PC-3 (cell line): Measurements from ENCODE around the gene GSTT2. TPM values are rescaled to one million over a fixed set of nuclear protein-coding genes. Genes with fewer than 3 reads are reported as not detected.
"Not testable (repeated sequence)": the region's sequence is repeated elsewhere in the genome, so short reads cannot be mapped to it uniquely, and the experiment has no call there.

ENCODE experiments used
- ATAC-seq: fragments of 200-7000 bp; cut with Tn5 transposase; 2 replicates; pipeline ENCODE4 v1.9.1; 2020; ENCODE audit warnings: mild to moderate bottlenecking, moderate library complexity
- BruUV-seq: library from RNA; stranded (reverse); fragments of 400-500 nt; replicated peaks from 2 replicates; lab custom pipeline; 2021; lab: Mats Ljungman, UMichigan
- CTCF ChIA-PET: fragments of 300-600 bp; sonication (Branson Sonifier 250); formaldehyde crosslinking; loops from one replicate; lab custom pipeline; 2022; ENCODE audit warnings: antibody characterized with exemption; lab: Charles Lee
- POLR2A ChIA-PET: fragments of 300-600 bp; sonication (Branson Sonifier 250); formaldehyde crosslinking; loops from one replicate; lab custom pipeline; 2022; ENCODE audit warnings: antibody characterized with exemption; ENCODE audit not compliant: unreplicated experiment; lab: Charles Lee
- DNase-seq: peaks from one replicate; pipeline ENCODE4 v3.0.0-alpha.2; 2015
- H2AFZ ChIP-seq: fragments of 300-600 bp; sonication (generic); 2 replicates; pipeline ENCODE4 v1.6.0; 2016; ENCODE audit warnings: antibody characterized with exemption, low read length
- H3F3A ChIP-seq: fragments of 300-600 bp; sonication (generic); one replicate; pipeline ENCODE4 v1.6.0; 2017; ENCODE audit warnings: antibody characterized with exemption, low read length, control low read depth, mild to moderate bottlenecking; ENCODE audit not compliant: unreplicated experiment
- H3K27ac ChIP-seq: fragments of 300-600 bp; sonication (generic); 2 replicates; pipeline ENCODE4 v1.5.1; 2016; ENCODE audit warnings: mild to moderate bottlenecking, low read length
- H3K27me3 ChIP-seq: fragments of 300-600 bp; sonication (generic); 2 replicates; pipeline ENCODE4 v1.6.1; 2016; ENCODE audit warnings: low read length, mixed read lengths
- H3K36me3 ChIP-seq: fragments of 300-600 bp; sonication (generic); 2 replicates; pipeline ENCODE4 v1.6.1; 2016; ENCODE audit warnings: low read depth, mixed run types, low read length, mixed read lengths
- H3K4me1 ChIP-seq: fragments of 300-600 bp; sonication (generic); 2 replicates; pipeline ENCODE4 v1.5.1; 2016; ENCODE audit warnings: low read length; ENCODE audit not compliant: insufficient read depth
- H3K4me2 ChIP-seq: fragments of 300-600 bp; sonication (generic); 2 replicates; pipeline ENCODE4 v1.6.0; 2016; ENCODE audit warnings: low read length
- H3K4me3 ChIP-seq: fragments of 300-600 bp; sonication (generic); 2 replicates; pipeline ENCODE4 v1.5.1; 2016; ENCODE audit warnings: mild to moderate bottlenecking, low read length, mixed read lengths
- H3K79me2 ChIP-seq: fragments of 300-600 bp; sonication (generic); 2 replicates; pipeline ENCODE4 v1.6.1; 2017; ENCODE audit warnings: low read length, mixed read lengths
- H3K9ac ChIP-seq: fragments of 300-600 bp; sonication (generic); 2 replicates; pipeline ENCODE4 v1.6.0; 2016; ENCODE audit warnings: mild to moderate bottlenecking, low read length
- H3K9me2 ChIP-seq: fragments of 300-600 bp; sonication (generic); replicated peaks from 2 replicates; pipeline ENCODE4 v1.6.1; 2016; ENCODE audit warnings: mixed run types, low read length, mixed read lengths
- H3K9me3 ChIP-seq: fragments of 300-600 bp; sonication (generic); 2 replicates; pipeline ENCODE4 v1.6.1; 2016; ENCODE audit warnings: low read length, mixed read lengths
- H4K20me1 ChIP-seq: fragments of 300-600 bp; sonication (generic); 2 replicates; pipeline ENCODE4 v1.6.1; 2016; ENCODE audit warnings: low read length, mixed read lengths
- intact Hi-C: fragments of 100-400 bp; cut with micrococcal nuclease; formaldehyde crosslinking; loops from 2 replicates; pipeline ENCODE4 v1.9.0; 2023
- total RNA-seq: library from RNA; depleted of rRNA; stranded (reverse); fragments of >200 nt; gene quantifications from 2 replicates; pipeline ENCODE4 v1.2.3, GENCODE V29; 2014

Gene GSTT2
- total RNA-seq, 1 experiment from 2014 or later, result not detected

GRCh38 chr22:23949764-23950163 is 30.2 kb upstream of the GSTT2 start:
- POLR2A ChIA-PET, H3F3A ChIP-seq, CTCF ChIA-PET, H2AFZ ChIP-seq, H3K4me1 ChIP-seq, H3K4me3 ChIP-seq, H3K27ac ChIP-seq, H3K9me3 ChIP-seq, H3K9ac ChIP-seq, H3K79me2 ChIP-seq, H3K27me3 ChIP-seq, H3K9me2 ChIP-seq, H3K4me2 ChIP-seq, BruUV-seq, DNase-seq, H3K36me3 ChIP-seq, H4K20me1 ChIP-seq, ATAC-seq: not testable (repeated sequence)
- intact Hi-C loops, result loop anchor here (10.0 kb wide), 1 partner anchor 225 kb away; no protein-coding TSS in a partner anchor

- H3K4me1 ChIP-seq, H3K79me2 ChIP-seq, CTCF ChIA-PET, H3K4me2 ChIP-seq, H2AFZ ChIP-seq, H3K9ac ChIP-seq, H4K20me1 ChIP-seq, POLR2A ChIA-PET, ATAC-seq, H3K9me3 ChIP-seq, H3K27me3 ChIP-seq, DNase-seq, H3K36me3 ChIP-seq, H3K9me2 ChIP-seq, H3K27ac ChIP-seq, H3F3A ChIP-seq, H3K4me3 ChIP-seq, BruUV-seq: not testable (repeated sequence)
- intact Hi-C loops, result loop anchor here (10.0 kb wide), 1 partner anchor 223 kb away; no protein-coding TSS in a partner anchor
Observed at GRCh38 chr22:23951383-23951782, 28.6 kb upstream of the GSTT2 start.

DNA sequence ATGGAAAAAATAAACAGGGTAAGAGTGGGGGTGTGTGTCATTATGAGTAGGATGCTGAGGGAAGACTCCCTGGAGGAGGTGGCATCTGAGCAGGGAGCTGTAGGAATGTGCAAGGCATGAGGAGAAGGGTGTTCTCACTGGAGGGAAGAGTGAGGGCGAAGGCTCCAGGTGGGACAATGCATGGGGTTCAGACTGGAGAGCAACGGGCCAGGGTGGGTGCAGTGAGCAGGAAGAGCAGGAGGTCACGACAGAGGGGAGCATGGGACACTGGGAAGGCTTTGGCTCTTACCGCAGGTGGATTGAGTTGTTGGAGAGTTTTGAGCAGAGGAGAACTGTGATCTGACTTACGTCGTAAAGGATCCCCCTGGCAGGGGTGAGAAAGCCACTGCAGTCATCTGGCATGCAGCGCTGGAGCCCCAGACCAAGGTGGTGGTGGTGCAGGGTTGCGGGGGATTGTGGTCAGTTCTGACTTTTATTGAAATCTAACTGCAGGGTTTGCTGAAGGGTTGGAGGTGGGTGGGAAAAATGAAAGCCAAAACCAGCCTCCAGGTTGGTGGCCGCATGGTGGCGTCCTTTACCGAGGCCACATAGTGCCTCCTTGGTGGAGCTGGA is 27.0 kb upstream of the GSTT2 start:
- H3K4me2 ChIP-seq, H3K36me3 ChIP-seq, ATAC-seq, H3K27me3 ChIP-seq, H3K4me1 ChIP-seq, POLR2A ChIA-PET, H3K9me3 ChIP-seq, CTCF ChIA-PET, H3K27ac ChIP-seq, DNase-seq, H3K79me2 ChIP-seq, BruUV-seq, H3K4me3 ChIP-seq, H3K9me2 ChIP-seq, H3K9ac ChIP-seq, H2AFZ ChIP-seq, H4K20me1 ChIP-seq, H3F3A ChIP-seq: not testable (repeated sequence)
- intact Hi-C loops, result loop anchor here (10.0 kb wide), 1 partner anchor 222 kb away; no protein-coding TSS in a partner anchor

DNA sequence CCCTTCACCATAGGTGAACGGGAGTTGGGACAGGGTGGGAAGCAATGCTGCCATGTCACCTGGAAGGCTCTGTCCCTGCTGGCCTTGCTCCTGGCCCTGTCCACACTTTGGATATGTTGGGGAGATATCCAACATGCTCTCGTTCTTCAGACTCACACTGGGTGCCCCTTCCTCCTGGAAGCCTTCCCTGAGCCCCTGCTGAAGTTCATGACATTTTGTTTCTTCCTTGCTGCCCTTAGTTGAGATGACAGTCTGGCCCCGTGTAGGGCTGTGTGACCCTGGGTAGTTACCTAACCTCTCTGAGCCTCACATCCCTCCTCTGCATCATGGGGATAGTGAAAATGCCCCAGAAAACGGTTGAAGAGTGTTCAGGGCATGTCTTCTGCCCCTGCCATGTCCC is 26.4 kb upstream of the GSTT2 start:
- H4K20me1 ChIP-seq, H3K36me3 ChIP-seq, H3K79me2 ChIP-seq, H3F3A ChIP-seq, H3K4me2 ChIP-seq, H3K9me2 ChIP-seq, DNase-seq, H3K4me1 ChIP-seq, H3K9me3 ChIP-seq, H3K27me3 ChIP-seq, ATAC-seq, CTCF ChIA-PET, POLR2A ChIA-PET, H2AFZ ChIP-seq, H3K27ac ChIP-seq, H3K4me3 ChIP-seq, BruUV-seq, H3K9ac ChIP-seq: not testable (repeated sequence)
- intact Hi-C loops, result loop anchor here (10.0 kb wide), 1 partner anchor 221 kb away; no protein-coding TSS in a partner anchor

- H4K20me1 ChIP-seq, H3K79me2 ChIP-seq, ATAC-seq, CTCF ChIA-PET, H3K27me3 ChIP-seq, H3K9me3 ChIP-seq, H3K4me1 ChIP-seq, H2AFZ ChIP-seq, H3K9me2 ChIP-seq, H3K27ac ChIP-seq, H3K4me3 ChIP-seq, H3K4me2 ChIP-seq, DNase-seq, BruUV-seq, POLR2A ChIA-PET, H3F3A ChIP-seq, H3K36me3 ChIP-seq, H3K9ac ChIP-seq: not testable (repeated sequence)
- intact Hi-C loops, result loop anchor here (10.0 kb wide), 1 partner anchor 220 kb away; no protein-coding TSS in a partner anchor
Observed at GRCh38 chr22:23954193-23954990, 25.5 kb upstream of the GSTT2 start.

DNA sequence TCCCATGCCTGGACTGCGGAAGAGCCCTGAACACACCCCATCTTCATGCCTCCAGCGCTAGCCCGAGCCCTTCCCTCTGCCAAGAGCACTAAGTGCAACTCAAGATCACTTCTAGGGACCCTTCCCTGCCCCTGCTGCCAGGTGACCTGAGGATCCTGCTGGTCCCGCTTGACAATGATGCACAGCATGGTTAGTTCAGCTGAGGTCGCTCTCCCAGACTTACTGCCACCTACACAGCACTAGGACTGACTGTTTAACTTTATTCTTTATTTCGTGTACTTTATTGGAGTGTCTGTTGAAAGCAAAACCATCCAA is 25.0 kb upstream of the GSTT2 start:
- H3K36me3 ChIP-seq, ATAC-seq, POLR2A ChIA-PET, H2AFZ ChIP-seq, H3K9me3 ChIP-seq, H3K4me1 ChIP-seq, H3K4me2 ChIP-seq, H3F3A ChIP-seq, H3K27me3 ChIP-seq, BruUV-seq, CTCF ChIA-PET, H3K9me2 ChIP-seq, DNase-seq, H4K20me1 ChIP-seq, H3K4me3 ChIP-seq, H3K9ac ChIP-seq, H3K79me2 ChIP-seq, H3K27ac ChIP-seq: not testable (repeated sequence)
- intact Hi-C loops, result loop anchor here (10.0 kb wide), 1 partner anchor 220 kb away; no protein-coding TSS in a partner anchor
